ENCODE data around the gene AKNA.

GRCh38 chr9:114389612-114390368 lies 2.0 kb upstream of the AKNA start:
- TF ChIP-seq CTCF (IDR thresholded peaks at IDR 0.05) = no peak
- TF ChIP-seq POLR2AphosphoS5 (IDR thresholded peaks at IDR 0.05) = no peak
